Parathyroid adenoma (tissue), 2 donors: ENCODE results near the gene MT1E.
"Not testable (repeated sequence)": the region's sequence is repeated elsewhere in the genome, so short reads cannot be mapped to it uniquely, and the experiment has no call there.

ENCODE experiments used
- H2AFZ ChIP-seq: fragments of 300-600 bp; sonication (generic); one replicate; pipeline ENCODE4 v1.7.0; 2017; ENCODE audit warnings: antibody characterized with exemption, mild to moderate bottlenecking
- H3K27ac ChIP-seq: fragments of 300-600 bp; sonication (generic); one replicate; pipeline ENCODE4 v1.7.0; 2017
- H3K27me3 ChIP-seq: fragments of 300-600 bp; sonication (generic); one replicate; pipeline ENCODE4 v1.7.0; 2017; ENCODE audit warnings: low read length; ENCODE audit not compliant: control insufficient read depth, insufficient read depth
- H3K36me3 ChIP-seq: fragments of 300-600 bp; sonication (generic); one replicate; pipeline ENCODE4 v1.7.0; 2017; ENCODE audit warnings: low read length; ENCODE audit not compliant: control insufficient read depth, insufficient read depth
- H3K4me1 ChIP-seq: fragments of 300-600 bp; sonication (generic); one replicate; pipeline ENCODE4 v1.7.0; 2017; ENCODE audit warnings: control low read depth
- H3K4me2 ChIP-seq: fragments of 300-600 bp; sonication (generic); one replicate; pipeline ENCODE4 v1.7.0; 2017; ENCODE audit warnings: low read length
- H3K4me3 ChIP-seq: fragments of 300-600 bp; sonication (generic); one replicate; pipeline ENCODE4 v1.7.0; 2017; ENCODE audit warnings: low read depth, low read length
- H3K79me2 ChIP-seq: fragments of 300-600 bp; sonication (generic); one replicate; pipeline ENCODE4 v1.7.0; 2017; ENCODE audit warnings: control low read depth
- H3K9ac ChIP-seq: fragments of 300-600 bp; sonication (generic); one replicate; pipeline ENCODE4 v1.7.0; 2017; ENCODE audit warnings: mild to moderate bottlenecking
- H3K9me3 ChIP-seq: fragments of 300-600 bp; sonication (generic); one replicate; pipeline ENCODE4 v1.7.0; 2017; ENCODE audit warnings: low read length; ENCODE audit not compliant: control insufficient read depth
- TF ChIP-seq, protein P1 (sequence below): fragments of 300-600 bp; sonication (generic); IDR thresholded peaks from one replicate; pipeline ENCODE4 v1.7.0; 2017; ENCODE audit warnings: antibody characterized with exemption, mild to moderate bottlenecking
- donor health status: primary hyperparathyroidism.

MT1E gene

DNA sequence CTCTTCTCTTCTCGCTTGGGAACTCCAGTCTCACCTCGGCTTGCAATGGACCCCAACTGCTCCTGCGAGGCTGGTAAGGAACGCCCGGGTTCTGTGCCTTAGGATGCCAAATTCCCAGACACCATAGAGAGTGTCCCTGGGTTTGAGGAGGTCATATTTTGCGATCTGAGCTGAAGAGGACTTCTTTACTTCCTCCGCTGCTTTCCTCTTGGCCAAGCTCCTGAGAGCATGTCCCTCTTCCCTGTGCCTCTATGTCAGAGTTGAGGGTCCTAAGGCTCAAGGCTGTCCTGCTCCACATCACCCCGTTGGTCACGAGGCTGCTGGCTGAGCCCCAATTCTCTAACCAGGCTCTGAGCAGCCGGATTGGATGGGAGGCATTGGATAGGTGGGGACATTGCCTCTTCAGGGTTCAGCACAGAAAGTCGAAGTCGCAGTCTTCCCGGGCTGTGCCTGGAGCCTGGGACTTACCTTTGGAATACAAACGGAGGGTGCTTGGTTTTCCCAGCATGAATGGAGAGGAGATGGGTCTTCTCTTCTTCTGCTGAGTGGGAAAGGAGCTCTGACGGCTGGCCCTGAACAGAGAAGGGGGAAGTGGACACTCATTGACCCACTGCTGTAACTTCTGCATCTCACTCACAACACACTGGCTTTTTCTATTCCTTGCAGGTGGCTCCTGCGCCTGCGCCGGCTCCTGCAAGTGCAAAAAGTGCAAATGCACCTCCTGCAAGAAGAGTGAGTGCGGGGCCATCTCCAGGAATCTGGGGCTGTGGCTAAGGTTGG lies 44.4 kb downstream of the MT1E start:
- no peak overlapping the region for H3K9ac ChIP-seq
- H2AFZ ChIP-seq = no peak overlapping the region
- H3K27me3 ChIP-seq = peaks cover 2% of the 10 kb centered on the region
- H3K36me3 ChIP-seq = no peaks in the 10 kb centered on the region
- H3K79me2 ChIP-seq = no peaks in the 10 kb centered on the region
- H3K9me3 ChIP-seq = no peaks in the 10 kb centered on the region
- no peak overlapping the region for H3K27ac ChIP-seq
- no peak overlapping the region for H3K4me3 ChIP-seq
- TF ChIP-seq, protein P1, sequence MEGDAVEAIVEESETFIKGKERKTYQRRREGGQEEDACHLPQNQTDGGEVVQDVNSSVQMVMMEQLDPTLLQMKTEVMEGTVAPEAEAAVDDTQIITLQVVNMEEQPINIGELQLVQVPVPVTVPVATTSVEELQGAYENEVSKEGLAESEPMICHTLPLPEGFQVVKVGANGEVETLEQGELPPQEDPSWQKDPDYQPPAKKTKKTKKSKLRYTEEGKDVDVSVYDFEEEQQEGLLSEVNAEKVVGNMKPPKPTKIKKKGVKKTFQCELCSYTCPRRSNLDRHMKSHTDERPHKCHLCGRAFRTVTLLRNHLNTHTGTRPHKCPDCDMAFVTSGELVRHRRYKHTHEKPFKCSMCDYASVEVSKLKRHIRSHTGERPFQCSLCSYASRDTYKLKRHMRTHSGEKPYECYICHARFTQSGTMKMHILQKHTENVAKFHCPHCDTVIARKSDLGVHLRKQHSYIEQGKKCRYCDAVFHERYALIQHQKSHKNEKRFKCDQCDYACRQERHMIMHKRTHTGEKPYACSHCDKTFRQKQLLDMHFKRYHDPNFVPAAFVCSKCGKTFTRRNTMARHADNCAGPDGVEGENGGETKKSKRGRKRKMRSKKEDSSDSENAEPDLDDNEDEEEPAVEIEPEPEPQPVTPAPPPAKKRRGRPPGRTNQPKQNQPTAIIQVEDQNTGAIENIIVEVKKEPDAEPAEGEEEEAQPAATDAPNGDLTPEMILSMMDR = no peak
- H3K4me2 ChIP-seq = no peak overlapping the region
- no peaks in the 10 kb centered on the region for H3K4me1 ChIP-seq

DNA sequence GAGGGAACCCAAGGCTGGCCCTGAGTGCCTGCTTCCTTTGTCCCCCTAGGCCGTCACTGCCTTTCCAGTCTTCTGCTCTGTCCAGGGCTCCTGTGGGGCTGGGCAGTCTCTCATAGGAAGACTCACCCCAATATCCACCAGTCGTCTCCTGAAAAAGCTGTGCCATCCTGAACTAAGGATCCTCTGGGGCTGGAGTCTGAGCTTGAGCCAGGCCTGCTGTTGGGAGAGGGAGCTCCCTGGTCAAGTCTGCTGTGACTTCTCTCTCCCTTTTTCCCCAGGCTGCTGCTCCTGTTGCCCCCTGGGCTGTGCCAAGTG lies 45.0 kb downstream of the MT1E start:
- H3K27me3 ChIP-seq = peaks cover 2% of the 10 kb centered on the region
- TF ChIP-seq, protein P1 = no peak
- H3K4me2 ChIP-seq = no peak overlapping the region
- H3K4me1 ChIP-seq = no peaks in the 10 kb centered on the region
- no peak overlapping the region for H3K9ac ChIP-seq
- H3K79me2 ChIP-seq = no peaks in the 10 kb centered on the region
- H2AFZ ChIP-seq = no peak overlapping the region
- no peaks in the 10 kb centered on the region for H3K9me3 ChIP-seq
- no peak overlapping the region for H3K27ac ChIP-seq
- H3K36me3 ChIP-seq = no peaks in the 10 kb centered on the region
- no peak overlapping the region for H3K4me3 ChIP-seq

DNA sequence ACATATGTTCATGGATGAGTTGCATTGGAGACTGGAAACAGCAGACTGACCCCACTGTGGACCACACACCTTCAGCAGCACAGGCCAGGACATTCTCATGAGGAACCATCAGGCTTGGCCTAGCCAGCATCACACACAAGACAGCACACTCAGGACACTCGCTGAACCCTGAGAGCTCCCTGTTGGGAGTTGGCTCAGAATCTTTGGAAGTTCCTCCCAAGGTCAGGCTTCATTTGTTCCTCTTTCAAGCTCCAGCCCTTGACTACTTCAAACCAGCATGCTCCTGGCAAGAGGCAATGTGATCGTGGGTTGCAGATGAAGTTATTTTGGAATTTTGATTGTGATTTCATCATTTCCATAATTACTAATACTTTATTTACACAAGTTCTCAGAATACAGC lies 46.1 kb downstream of the MT1E start:
- H3K27me3 ChIP-seq = not testable (repeated sequence)

DNA sequence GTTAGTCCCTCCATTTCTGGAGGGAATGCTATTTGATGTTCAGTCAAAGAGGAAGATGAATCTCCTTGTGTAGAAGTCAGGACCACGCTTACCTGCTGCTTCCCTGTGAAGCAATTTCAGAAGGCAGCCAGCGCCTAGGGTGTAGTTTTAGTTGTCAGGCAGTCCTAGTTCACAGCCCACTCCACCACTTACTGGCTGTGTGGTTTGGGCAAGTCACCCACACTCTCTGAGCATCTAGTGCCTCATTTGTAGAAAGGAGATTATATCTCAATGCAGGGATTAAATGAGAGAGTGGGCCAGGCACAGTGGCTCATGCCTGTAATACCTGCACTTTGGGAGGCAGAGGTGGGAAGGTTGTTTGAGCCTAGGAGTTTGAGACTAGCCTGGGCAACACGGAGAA lies 46.6 kb downstream of the MT1E start:
- H3K9me3 ChIP-seq, H3K4me3 ChIP-seq, H3K27ac ChIP-seq, H3K4me2 ChIP-seq, H3K36me3 ChIP-seq, H3K9ac ChIP-seq, H3K79me2 ChIP-seq, H2AFZ ChIP-seq, H3K4me1 ChIP-seq, H3K27me3 ChIP-seq: not testable (repeated sequence)

More for the DNA sequence above, 46.1 kb downstream of the MT1E start:
- H3K79me2 ChIP-seq, H2AFZ ChIP-seq, H3K36me3 ChIP-seq, H3K4me1 ChIP-seq, H3K4me2 ChIP-seq, H3K9ac ChIP-seq, H3K27ac ChIP-seq, H3K9me3 ChIP-seq, H3K4me3 ChIP-seq: not testable (repeated sequence)

DNA sequence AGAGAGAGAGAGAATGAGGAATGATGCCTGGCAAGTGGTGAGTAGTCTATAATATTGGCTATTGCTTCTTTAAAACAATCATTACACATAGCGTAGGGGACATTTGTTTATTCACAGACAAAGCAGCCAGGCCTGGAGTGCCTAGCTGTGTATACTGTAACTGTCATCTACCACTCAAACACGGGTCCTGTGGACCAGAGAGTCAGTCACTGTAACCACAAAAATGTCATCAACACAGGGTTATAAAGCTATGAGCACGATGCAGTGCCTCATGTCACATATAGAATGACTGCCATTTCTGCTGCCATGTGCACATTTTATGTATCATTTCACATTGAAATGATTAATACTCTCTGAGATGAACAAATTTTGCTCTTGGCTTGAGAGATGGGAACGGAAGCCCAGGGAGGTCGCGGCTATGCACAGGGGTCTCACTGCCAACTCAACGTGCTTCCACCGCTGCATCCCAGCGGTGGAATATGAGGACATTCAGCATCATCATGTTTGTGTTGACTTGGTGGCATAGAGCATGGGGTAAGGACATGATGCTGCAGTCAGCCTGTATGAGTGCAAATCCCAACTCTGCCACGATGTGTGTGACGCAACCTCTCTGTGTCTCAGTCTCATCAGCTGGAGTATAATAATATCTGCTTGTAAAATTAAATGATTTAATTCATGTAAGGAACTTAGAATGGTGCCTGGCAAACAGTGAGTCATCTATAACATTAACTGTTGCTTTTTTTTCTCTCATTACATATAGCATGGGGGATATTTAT lies 47.4 kb downstream of the MT1E start:
- Histone ChIP-seq H3K9me3 (no peaks in the 10 kb centered on the region), H3K79me2 (no peaks in the 10 kb centered on the region), H3K36me3 (no peaks in the 10 kb centered on the region), H3K4me3 (no peak overlapping the region), H3K27ac (no peak overlapping the region), H3K4me1 (no peaks in the 10 kb centered on the region), H3K27me3 (no peaks in the 10 kb centered on the region), H3K4me2 (no peak overlapping the region), H3K9ac (no peak overlapping the region), H2AFZ (no peak overlapping the region)
- TF ChIP-seq, protein P1 = no peak
